ENCODE results near the gene IFT80.
"Not testable (repeated sequence)": the region's sequence is repeated elsewhere in the genome, so short reads cannot be mapped to it uniquely, and the experiment has no call there.

Gene IFT80

DNA sequence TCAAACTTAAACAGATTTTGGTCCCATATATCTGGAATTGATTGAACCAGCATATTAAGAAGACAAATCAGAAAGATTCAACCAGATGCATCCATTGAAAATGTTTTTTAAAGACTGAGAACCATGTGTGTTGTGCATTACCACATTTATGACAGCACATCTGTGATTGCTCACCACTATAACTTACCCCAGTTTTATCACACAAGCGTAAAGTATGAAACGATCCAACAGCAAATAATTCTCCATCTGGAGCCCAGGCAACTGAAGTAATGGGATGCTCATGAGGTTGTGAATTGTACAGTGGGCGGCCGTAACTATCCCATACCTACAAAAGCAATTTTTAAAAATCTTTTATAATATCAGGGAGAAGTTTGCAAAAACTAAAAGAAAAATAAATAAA is 43.2 kb downstream of the IFT80 start:
- TF ChIP-seq, protein P1, sequence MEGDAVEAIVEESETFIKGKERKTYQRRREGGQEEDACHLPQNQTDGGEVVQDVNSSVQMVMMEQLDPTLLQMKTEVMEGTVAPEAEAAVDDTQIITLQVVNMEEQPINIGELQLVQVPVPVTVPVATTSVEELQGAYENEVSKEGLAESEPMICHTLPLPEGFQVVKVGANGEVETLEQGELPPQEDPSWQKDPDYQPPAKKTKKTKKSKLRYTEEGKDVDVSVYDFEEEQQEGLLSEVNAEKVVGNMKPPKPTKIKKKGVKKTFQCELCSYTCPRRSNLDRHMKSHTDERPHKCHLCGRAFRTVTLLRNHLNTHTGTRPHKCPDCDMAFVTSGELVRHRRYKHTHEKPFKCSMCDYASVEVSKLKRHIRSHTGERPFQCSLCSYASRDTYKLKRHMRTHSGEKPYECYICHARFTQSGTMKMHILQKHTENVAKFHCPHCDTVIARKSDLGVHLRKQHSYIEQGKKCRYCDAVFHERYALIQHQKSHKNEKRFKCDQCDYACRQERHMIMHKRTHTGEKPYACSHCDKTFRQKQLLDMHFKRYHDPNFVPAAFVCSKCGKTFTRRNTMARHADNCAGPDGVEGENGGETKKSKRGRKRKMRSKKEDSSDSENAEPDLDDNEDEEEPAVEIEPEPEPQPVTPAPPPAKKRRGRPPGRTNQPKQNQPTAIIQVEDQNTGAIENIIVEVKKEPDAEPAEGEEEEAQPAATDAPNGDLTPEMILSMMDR (IDR thresholded peaks at IDR 0.05; ENCODE audit: low read depth, low read length) = no peak

DNA sequence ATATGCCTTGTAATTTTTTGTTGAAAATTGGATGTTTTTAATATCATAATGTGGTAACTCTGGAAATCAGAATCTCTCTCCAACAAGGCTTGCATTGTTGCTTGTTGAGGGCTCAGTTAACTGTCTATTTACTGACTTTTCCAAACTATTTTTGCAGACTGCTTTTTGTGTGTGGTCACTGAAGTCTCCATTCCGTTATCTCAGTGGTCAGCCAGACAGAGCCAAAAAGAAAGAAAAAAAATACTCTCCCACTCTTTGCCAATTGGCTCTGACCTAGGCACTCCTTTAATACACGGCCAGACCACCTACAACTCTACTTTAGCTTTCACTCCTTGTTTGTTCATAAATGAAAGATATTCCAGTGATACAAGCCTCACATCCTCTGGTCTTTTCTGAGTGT is 52.5 kb downstream of the IFT80 start:
- TF ChIP-seq, protein P1 (IDR thresholded peaks at IDR 0.05; ENCODE audit: low read depth, low read length) = no peak
- H3K4me3 ChIP-seq (ENCODE audit: low read depth, low read length) = no peak overlapping the region

More for the DNA sequence above, 43.2 kb downstream of the IFT80 start:
- no peak overlapping the region for H3K4me3 ChIP-seq (ENCODE audit: low read depth, low read length)

DNA sequence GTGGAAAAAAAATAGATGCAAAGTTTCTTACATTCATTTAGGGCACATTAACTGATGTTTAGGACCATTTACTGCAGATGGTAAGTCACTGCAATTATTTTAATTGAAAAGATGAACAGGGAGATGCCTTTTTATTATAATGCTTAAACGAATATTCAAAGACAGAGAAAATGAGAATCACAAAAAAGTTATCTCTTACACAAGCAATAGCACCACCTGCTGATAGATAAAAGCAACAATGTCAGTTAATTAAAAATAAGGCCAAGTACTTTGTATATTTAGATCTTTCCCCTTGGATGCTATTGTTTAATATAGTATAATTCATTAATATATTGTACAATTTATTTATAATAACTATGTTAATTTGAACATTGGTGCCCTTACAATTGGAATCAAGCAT is 55.9 kb downstream of the IFT80 start:
- H3K4me3 ChIP-seq (ENCODE audit: low read depth, low read length) = no peak overlapping the region
- TF ChIP-seq, protein P1 (IDR thresholded peaks at IDR 0.05; ENCODE audit: low read depth, low read length) = peak; percentile 12; the same call in 1 of the 2 replicates

DNA sequence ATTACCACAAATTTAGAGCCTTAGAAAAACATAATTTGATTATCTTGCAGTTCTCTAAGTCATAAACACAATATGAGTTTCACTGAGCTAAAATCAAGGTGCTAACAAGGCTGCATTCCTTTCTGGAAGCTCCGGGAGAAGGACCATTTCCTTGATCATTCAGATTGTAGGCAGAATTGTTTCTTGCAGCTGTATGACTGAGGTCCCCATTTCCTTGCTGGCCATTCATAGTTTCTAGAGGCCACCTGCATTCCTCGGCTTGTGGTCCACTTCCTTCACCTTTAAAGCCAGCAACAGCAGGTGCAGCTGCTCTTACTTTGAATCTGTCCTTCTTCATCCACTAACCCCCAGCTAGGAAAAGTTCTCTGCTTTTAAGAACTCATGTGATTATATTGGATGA is 58.7 kb downstream of the IFT80 start:
- TF ChIP-seq, protein P1 (IDR thresholded peaks at IDR 0.05; ENCODE audit: low read depth, low read length) = no peak
- no peak overlapping the region for H3K4me3 ChIP-seq (ENCODE audit: low read depth, low read length)

DNA sequence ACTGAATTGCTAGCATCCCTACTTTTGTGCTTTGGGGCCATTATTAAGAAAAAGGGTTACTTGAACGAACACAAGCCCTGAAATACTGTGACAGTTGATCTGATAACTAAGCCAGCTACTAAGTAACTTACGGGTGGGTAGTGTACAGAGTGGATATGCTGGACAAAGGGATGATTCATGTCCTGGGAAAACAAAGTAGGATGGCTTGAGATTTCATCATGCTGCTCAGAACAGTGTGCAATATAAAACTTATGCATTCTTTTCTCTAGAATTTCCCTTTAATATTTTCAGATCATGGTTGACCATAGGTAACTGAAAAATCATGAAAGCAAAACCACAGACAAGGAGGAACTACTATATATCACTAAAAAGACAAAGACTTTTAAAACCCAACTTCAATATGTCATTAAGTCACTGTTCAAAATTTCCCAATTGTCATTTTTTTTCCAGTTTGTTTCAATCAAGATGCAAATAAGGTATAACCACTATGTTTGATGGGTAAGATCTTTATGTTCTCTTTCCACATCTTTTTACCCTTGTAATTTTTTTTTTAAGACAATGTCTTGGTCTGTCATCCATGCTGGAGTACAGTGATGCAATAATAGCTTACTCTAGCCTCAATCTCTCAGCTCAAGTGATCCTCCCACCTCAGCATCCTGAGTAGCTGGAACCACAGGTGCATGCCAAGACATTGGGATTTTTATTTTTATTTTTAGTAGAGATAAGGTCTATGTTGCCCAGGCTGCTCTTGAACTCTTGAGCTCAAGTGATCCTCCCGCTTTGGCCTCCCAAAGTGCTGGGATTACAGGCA is 67.7 kb downstream of the IFT80 start:
- TF ChIP-seq, protein P1 (IDR thresholded peaks at IDR 0.05; ENCODE audit: low read depth, low read length) = no peak
- H3K4me3 ChIP-seq (ENCODE audit: low read depth, low read length) = no peak overlapping the region

DNA sequence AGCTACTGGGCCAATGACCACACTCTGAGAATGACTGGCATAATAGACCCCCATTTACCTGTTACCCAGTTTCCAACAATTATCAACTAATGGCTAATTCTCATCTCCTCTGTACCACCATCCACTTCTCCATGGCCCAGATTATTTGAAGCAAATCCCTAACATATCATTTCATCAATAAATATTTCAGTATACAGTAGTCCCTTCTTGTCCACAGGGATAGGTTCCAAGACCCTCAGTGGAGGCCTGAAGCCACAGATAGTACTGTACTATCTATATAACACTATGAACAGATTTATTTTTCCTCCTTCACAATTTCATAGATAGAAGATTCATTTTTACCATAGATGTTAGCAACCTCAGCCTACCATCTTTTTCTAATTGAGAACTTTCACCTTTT is 68.3 kb downstream of the IFT80 start:
- no peak overlapping the region for H3K4me3 ChIP-seq (ENCODE audit: low read depth, low read length)
- TF ChIP-seq, protein P1 (IDR thresholded peaks at IDR 0.05; ENCODE audit: low read depth, low read length) = no peak

DNA sequence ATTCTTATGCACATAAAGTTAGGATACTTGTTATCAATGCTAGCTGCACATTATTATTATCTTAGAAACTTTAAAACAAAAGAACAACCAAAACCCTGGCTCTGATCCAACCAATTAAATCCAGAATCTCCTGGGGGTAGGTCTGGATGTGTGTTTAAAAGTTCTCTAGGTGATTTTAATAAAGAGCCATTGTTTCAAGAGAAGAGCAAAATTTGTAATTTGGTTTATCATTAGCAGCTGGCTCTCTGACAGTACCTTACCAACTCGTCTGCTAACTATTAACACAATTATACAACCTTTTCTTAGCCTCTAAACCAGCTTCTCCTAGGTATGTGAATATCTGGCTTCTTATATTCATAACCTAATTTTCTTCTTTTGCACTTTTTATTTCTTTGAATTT is 68.9 kb downstream of the IFT80 start:
- TF ChIP-seq, protein P1 (IDR thresholded peaks at IDR 0.05; ENCODE audit: low read depth, low read length) = no peak
- H3K4me3 ChIP-seq (ENCODE audit: low read depth, low read length) = no peak overlapping the region

DNA sequence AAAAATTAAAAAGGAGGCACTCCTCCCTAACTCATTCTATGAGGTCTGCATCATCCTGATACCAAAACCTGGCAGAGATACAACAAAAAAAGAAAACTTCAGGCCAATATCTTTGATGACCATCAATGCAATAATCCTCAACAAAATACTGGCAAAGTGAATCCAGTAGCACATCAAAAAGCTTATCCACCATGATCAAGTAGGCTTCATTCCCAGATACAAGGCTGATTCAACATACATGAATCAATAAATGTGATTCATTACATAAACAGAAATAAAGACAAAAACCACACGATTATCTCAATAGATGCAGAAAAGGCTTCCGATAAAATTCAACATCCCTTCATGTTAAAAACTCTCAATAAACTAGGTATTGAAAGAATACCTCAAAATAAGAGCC is 72.7 kb downstream of the IFT80 start:
- H3K4me3 ChIP-seq (ENCODE audit: low read depth, low read length) = not testable (repeated sequence)

DNA sequence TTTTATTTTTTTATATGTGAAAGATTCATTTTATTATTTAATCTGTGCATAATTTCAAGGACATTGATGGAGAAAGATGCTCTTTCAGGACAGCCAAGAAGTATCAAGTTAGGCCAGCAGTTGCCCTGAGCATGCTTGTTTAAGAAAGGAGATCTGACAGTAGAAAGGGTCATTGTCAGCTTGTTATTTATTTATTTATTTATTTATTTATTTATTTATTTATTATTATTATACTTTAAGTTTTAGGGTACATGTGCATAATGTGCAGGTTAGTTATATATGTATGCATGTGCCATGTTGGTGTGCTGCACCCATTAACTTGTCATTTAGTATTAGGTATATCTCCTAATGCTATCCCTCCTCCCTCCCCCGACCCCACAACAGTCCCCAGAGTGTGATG is 77.2 kb downstream of the IFT80 start:
- not testable (repeated sequence) for H3K4me3 ChIP-seq (ENCODE audit: low read depth, low read length)
